Astrocyte of the cerebellum (primary cell): ENCODE data around the gene KCNH6.

Experiments used
- DNase-seq: peaks from one replicate; pipeline ENCODE4 v3.0.0-alpha.2; 2011; ENCODE audit warnings: low read depth
- H3K4me3 ChIP-seq: 2 replicates; pipeline ENCODE4 v1.5.1; 2011; ENCODE audit warnings: mild to moderate bottlenecking, low read depth, low read length, moderate library complexity
- in situ Hi-C: cut with HindIII; loops from 2 replicates; pipeline ENCODE4 v1.10.0; 2017; ENCODE audit warnings: low sequenced_read_pairs
- TF ChIP-seq, protein P1 (sequence below): IDR thresholded peaks from 2 replicates; pipeline ENCODE4 v1.5.1; 2012; ENCODE audit warnings: low read length, low read depth, moderate library complexity, mild to moderate bottlenecking; ENCODE audit errors: missing control alignments

KCNH6 gene

DNA sequence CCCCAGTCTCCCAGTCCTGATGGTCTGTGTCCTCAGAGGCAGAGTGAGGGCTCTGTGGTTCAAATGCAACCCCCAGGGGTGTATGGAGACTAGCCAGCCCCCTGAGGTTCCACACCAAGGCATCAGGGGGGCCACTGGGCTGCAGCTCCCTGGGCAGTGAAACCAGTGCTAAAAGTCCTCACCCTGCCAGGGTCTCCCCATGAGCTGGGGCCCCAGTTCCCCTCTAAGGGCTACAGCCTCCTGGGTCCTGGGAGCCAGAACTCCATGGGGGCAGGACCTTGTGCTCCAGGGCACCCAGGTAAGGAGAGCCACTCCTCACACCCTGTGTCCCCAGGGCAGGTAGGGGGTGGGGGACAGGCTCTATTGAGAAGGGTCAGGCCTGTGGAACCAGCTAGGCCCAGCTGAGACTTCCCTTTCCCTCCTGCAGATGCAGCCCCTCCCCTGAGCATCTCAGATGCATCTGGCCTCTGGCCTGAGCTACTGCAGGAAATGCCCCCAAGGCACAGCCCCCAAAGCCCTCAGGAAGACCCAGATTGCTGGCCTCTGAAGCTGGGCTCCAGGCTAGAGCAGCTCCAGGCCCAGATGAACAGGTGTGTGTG is 20.8 kb downstream of the KCNH6 start:
- TF ChIP-seq, protein P1, sequence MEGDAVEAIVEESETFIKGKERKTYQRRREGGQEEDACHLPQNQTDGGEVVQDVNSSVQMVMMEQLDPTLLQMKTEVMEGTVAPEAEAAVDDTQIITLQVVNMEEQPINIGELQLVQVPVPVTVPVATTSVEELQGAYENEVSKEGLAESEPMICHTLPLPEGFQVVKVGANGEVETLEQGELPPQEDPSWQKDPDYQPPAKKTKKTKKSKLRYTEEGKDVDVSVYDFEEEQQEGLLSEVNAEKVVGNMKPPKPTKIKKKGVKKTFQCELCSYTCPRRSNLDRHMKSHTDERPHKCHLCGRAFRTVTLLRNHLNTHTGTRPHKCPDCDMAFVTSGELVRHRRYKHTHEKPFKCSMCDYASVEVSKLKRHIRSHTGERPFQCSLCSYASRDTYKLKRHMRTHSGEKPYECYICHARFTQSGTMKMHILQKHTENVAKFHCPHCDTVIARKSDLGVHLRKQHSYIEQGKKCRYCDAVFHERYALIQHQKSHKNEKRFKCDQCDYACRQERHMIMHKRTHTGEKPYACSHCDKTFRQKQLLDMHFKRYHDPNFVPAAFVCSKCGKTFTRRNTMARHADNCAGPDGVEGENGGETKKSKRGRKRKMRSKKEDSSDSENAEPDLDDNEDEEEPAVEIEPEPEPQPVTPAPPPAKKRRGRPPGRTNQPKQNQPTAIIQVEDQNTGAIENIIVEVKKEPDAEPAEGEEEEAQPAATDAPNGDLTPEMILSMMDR = no peak
- H3K4me3 ChIP-seq = no peak overlapping the region
- DNase-seq = no peak
- in situ Hi-C loops = loop anchor here (5.0 kb wide), 1 partner anchor 62 kb away; no protein-coding TSS in a partner anchor

DNA sequence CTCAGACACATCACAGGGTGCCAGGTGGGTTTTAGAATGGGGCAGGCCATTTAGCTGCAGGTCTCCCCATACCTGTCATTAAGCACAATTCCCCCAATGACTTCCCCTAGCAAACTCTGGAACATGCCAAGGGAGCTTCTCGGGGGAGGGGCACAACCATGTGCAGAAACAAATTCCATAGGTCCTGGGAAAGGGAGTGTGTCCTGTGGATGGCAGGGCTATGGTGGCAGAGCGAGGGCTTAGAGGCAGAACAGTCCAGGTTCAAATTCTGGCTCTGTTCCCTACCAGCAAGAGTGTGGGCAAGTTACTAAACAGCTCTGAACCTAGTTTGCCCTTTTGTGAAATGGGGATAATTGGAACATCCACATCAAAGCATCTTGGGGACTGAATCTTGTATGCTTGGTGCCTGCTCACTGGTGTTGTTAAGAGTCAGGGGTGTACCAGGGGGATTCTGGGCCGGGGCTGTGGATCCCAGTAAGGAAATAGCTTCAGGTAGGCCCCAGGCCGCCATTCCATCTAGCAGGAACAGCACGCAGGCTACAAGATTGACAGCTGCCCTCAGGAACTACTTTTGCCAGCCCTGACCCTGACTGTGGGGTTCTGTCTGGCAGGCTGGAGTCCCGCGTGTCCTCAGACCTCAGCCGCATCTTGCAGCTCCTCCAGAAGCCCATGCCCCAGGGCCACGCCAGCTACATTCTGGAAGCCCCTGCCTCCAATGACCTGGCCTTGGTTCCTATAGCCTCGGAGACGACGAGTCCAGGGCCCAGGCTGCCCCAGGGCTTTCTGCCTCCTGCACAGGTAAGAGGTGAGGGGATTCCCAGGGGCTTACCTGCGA is 21.5 kb downstream of the KCNH6 start:
- in situ Hi-C loops = loop anchor here (5.0 kb wide), 1 partner anchor 62 kb away; no protein-coding TSS in a partner anchor

DNA sequence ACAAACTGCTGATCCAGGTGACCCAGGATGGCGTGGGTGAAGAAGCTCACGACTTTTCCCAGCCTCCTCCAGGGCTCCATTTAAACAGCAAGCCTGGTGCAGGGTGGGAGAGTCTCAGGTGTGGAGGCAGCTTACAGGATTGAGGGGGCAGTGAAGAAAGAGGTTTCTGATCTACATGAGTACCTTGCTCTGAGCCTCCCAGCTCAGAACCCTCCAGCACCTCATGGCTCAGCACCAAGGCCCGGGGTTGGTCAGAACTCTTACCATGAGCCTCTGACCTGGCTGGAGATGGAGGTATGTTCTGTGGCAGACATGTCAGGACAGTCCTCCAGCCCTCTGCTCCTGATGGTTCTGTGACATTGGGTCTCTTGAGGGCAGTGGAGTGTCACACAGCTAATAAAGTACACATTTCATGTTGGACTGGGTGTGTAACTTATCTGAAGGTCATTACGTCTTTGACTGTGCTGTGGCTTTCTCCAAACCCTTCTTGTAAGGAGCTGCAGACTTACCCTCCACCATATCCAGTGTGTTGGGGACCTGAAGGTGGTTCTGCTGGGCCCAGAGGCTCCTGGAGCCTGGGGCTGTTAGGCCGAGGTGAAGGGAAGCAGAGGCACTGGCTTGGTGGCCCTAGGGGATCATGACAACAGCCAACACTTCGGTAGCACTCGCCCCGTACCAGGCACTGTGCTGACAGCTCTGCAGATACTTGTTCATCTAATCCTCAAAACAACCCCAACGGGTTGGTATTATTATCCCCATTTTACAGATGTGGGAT is 23.3 kb downstream of the KCNH6 start:
- DNase-seq = no peak
- TF ChIP-seq, protein P1 = no peak
- in situ Hi-C loops = no loop called here
- H3K4me3 ChIP-seq = no peak overlapping the region

More for the DNA sequence above, 21.5 kb downstream of the KCNH6 start:
- no peak for DNase-seq
- H3K4me3 ChIP-seq = no peak overlapping the region
- TF ChIP-seq, protein P1 = no peak

DNA sequence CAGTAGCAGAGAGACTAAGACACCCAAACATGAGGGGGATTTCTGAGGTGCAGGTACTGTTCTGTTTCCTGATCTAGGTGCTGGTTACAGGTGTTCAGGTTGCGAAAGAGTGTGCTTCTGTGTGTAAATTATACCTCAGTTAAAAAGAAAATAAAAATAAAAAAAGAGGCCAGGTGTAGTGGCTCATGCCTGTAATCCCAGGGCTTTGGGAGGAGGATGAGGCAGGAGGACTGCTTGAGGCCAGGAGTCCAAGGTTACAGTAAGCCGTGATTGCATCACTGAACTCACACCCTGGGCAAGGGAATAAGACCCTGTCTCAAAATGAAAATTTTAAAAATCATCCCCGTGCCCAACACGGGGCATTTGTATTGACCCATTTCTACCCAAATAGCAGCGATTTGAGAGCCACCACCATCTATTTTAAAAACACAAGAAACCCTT is 23.9 kb downstream of the KCNH6 start:
- H3K4me3 ChIP-seq = no peak overlapping the region
- no peak for DNase-seq
- in situ Hi-C loops = no loop called here
- TF ChIP-seq, protein P1 = no peak

DNA sequence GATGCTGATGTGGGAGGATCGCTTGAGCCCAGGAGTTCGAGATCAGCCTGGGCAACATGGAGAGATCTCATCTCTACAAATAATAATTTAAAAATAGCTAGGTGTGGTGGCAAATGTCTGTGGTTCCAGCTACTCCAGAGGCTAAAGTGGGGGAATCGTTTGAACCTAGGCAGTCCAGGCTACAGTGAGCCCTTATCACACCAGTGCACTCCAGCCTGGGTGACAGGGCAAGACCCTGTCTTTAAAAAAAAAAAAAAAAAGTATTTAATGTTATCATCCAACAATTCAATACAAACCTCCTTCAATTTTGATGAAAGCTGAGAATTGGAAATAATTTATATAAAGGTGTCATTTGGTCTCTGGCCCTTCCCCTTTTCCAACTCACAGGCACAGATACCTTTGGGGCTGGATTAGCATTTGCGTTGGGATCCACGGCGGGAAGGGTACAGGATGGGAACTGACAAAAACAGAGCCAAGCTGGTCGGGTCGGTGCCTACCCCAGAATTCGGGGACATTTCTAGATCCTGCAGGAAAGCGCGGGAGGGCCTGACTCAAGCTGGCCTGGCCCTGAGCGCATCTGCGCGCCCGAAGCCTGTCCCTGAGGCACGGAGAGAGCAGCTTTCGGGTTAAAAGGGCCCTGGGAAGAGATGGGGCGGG is 26.3 kb downstream of the KCNH6 start:
- TF ChIP-seq, protein P1 = no peak
- in situ Hi-C loops = no loop called here
- no peak for DNase-seq
- H3K4me3 ChIP-seq = peak overlapping the region; percentile 83
